Motor neuron (in vitro differentiated cells): Measurements from ENCODE around the gene LDLRAD4. TPM values are rescaled to one million over a fixed set of nuclear protein-coding genes. Genes with fewer than 3 reads are reported as not detected.

ENCODE experiments used
- ATAC-seq, 8 experiments: fragments of 200-7000 bp; cut with Tn5 transposase; replicated peaks in 6 of 8; 2 replicates each; pipeline ENCODE4 v1.8.0; 2021; ENCODE audit warnings: mild to moderate bottlenecking in 8 of 8, moderate library complexity in 8 of 8
- H3K27ac ChIP-seq, 2 donors: fragments of 250-450 bp; sonication (Bioruptor Pico); 2 replicates each; pipeline ENCODE4 v1.9.0; 2021; ENCODE audit warnings: antibody characterized with exemption in 2 of 2, mild to moderate bottlenecking in 2 of 2, moderate library complexity in 1 of 2
- H3K4me1 ChIP-seq, 2 donors: fragments of 250-450 bp; sonication (Bioruptor Pico); replicated peaks in 1 of 2; 2 replicates each; pipeline ENCODE4 v1.6.1; 2021; ENCODE audit warnings: antibody characterized with exemption in 2 of 2, mild to moderate bottlenecking in 2 of 2, moderate library complexity in 1 of 2
- H3K4me3 ChIP-seq, 5 donors: fragments of 250-450 bp; sonication (Bioruptor Pico); 2 replicates each; pipeline ENCODE4 v1.9.0; 2021; ENCODE audit warnings: antibody characterized with exemption in 5 of 5, mild to moderate bottlenecking in 5 of 5, moderate library complexity in 4 of 5
- WGBS, 10 experiments: fragments of 450-650 bp; shearing (Covaris generic); methylation state at CpG; one replicate each; pipeline ENCODE4 v1.0.0; 2022; 5-methylcytosine and 5-hydroxymethylcytosine counted together
- in situ Hi-C, 9 experiments: fragments of 400-800 bp; cut with MboI; loops; one replicate each; pipeline ENCODE4 v1.15.0; 2021; ENCODE audit warnings: low sequenced_read_pairs in 9 of 9, low pct_unique_long_range_greater_than_20kb in 2 of 9; ENCODE audit not compliant: unreplicated experiment in 9 of 9
- total RNA-seq, 8 experiments: library from RNA; unstranded; fragments of 300-600 nt; gene quantifications; 2 replicates each; pipeline versions ENCODE4 v1.2.3 to v1.2.4, GENCODE V29; 2022

Gene LDLRAD4
- total RNA-seq, result 10 to 100 TPM in 1 of 8 experiments, 1 to 10 TPM in 5, under 1 TPM in 2; 0.25 to 39.8 (median 1.8) TPM

DNA sequence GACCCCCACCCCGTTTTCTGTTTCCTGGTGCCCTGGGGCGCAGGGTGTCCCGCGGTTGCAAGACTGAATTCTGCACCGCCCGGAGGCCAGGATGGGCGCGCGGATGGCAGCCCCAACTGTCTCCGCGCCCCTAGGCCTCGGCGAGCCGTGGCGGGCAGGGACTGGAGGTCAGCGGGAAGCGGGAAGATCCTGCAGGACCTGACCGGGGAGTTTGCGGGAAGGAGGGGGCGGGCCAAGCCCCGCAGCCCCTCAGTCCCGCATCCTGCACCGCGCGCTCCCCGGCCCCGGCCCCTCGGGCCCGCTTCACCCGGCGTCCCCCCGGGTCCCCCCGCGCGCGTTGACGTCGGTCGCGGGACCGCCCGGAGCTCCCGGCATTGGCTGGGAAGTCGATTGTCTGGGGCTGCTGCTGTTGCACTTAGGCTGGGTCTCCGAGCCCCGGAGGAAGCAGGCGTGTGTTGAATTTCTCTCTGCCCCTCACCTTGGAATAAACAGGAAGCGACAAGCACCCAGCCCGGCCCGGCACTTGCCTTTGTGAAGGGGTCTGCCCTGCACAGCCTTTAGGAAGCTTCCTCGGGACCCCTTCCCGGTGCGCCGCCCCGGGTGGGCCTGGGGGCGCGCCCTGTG, at the start of gene LDLRAD4:
Gene LDLRAD4 (plus strand): TSS at position 393 of the 624 bp plus-strand sequence.
- Histone ChIP-seq H3K27ac (peak within 1 kb of the TSS in 1 of 2 donors; percentile 52), H3K4me1 (peaks cover 0 to 16% of the 10 kb centered on the region in 2 donors), H3K4me3 (peak within 1 kb of the TSS; percentile 49 to 92 (median 62))
- peak in 6 of 8 experiments; percentile 7 to 45 (median 26) for ATAC-seq
- 4% methylated on average over 7 of the region's 57 CpGs; no CpG with 5 or more reads in 9 of the 10 experiments for WGBS, 10 experiments
- in situ Hi-C loops, result loop anchor here in 4 of 9 experiments (25.0 kb wide), 3 partner anchors 294 to 419 kb away; no protein-coding TSS in a partner anchor

GRCh38 chr18:13173578-13174145, 44.9 kb upstream of the LDLRAD4 start:
- in situ Hi-C loops, result no loop called here
- H3K4me1 ChIP-seq, result no peaks in the 10 kb centered on the region
- no peak overlapping the region for H3K4me3 ChIP-seq
- WGBS, 10 experiments, result 28 to 95% (median 82%) methylated on average over 2 to 10 of the region's 14 CpGs; no CpG with 5 or more reads in 2 of the 10 experiments
- ATAC-seq, result no peak
- no peak overlapping the region for H3K27ac ChIP-seq

DNA sequence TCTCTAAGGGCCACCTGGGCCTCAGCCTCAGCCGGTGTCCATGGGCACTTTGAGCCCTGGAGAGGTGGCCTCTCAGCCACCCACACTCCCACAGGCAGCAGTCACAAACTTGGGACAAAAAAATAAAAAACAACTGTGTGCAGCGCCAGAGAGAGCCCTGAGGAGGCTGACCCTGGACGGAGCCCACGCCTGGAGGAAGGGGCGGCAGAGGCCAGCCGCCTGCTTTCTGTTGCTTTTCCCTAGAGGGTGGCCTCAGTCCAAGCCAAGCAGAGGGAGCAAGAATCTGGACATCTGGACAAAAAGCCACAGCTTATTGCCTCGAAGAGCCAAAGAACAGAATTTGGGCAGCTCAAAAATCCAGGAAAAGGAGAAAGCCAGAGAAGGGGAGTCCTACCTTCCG, 43.3 kb upstream of the LDLRAD4 start:
- Histone ChIP-seq H3K4me3 (no peak overlapping the region), H3K4me1 (no peaks in the 10 kb centered on the region), H3K27ac (no peak overlapping the region)
- in situ Hi-C loops, result no loop called here
- WGBS, 10 experiments, result 27 to 100% (median 70%) methylated on average over 1 to 7 of the region's 8 CpGs; no CpG with 5 or more reads in 4 of the 10 experiments
- ATAC-seq, result no peak

DNA sequence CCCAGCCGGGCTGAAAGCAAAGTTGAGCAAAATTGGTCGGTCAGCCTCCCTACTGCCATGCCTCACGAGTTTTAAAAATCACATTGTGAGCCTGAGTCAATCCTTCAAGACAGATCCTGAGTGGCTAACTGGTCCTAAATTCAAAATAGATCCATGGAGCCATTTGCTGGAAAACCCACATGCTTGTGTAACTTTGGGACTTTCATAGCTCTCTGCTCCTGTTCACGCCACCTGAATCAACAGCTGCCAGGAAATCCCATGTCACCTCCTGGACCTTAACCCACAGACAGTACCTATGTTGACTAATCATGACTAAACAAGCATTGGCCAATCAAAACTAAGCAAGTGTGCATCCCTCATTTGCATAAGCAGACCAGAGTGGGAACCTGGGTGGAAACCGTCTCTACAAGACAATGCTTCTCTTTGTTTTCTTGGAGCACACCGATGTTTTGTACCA, 42.8 kb upstream of the LDLRAD4 start:
- no peak overlapping the region for H3K27ac ChIP-seq
- H3K4me3 ChIP-seq, result no peak overlapping the region
- 64 to 100% (median 83%) methylated on average over 1 to 6 of the region's 6 CpGs; no CpG with 5 or more reads in 1 of the 10 experiments for WGBS, 10 experiments
- no peaks in the 10 kb centered on the region for H3K4me1 ChIP-seq
- in situ Hi-C loops, result no loop called here
- no peak for ATAC-seq

DNA sequence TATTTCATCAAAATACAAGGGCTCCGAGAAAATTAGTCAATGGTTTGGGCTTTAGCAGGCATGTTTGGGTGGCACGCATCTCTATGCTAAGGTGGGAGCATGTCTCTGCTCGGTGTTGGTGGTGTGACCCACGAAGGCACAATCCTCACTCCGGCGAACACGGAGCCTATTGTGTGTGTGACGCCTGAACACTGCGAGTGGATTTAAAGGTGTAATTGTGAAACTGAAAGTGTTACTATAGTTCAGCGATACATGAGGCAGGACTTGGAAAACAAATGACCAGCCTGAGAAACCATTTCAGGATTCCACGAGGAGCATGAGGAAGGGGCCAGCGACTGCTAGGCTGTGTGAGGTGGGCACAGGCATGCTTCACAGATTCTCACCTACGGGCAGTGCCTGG, 41.7 kb upstream of the LDLRAD4 start:
- H3K27ac ChIP-seq, result no peak overlapping the region
- H3K4me1 ChIP-seq, result no peaks in the 10 kb centered on the region
- H3K4me3 ChIP-seq, result no peak overlapping the region
- in situ Hi-C loops, result no loop called here
- 64 to 100% (median 88%) methylated on average over 1 to 13 of the region's 13 CpGs; no CpG with 5 or more reads in 1 of the 10 experiments for WGBS, 10 experiments
- no peak for ATAC-seq

- 38 to 89% (median 77%) methylated on average over 1 to 7 of the region's 7 CpGs; no CpG with 5 or more reads in 4 of the 10 experiments for WGBS, 10 experiments
- in situ Hi-C loops, result no loop called here
These were observed 40.4 kb upstream of the LDLRAD4 start for GRCh38 chr18:13178197-13178596.

GRCh38 chr18:13178976-13179375, 39.6 kb upstream of the LDLRAD4 start:
- no peak for ATAC-seq
- H3K27ac ChIP-seq, result no peak overlapping the region
- in situ Hi-C loops, result no loop called here
- 40 to 100% (median 85%) methylated on average over 1 to 4 of the region's 4 CpGs; no CpG with 5 or more reads in 1 of the 10 experiments for WGBS, 10 experiments
- no peaks in the 10 kb centered on the region for H3K4me1 ChIP-seq
- H3K4me3 ChIP-seq, result no peak overlapping the region

More at GRCh38 chr18:13178197-13178596, 40.4 kb upstream of the LDLRAD4 start:
- no peak for ATAC-seq
- H3K4me1 ChIP-seq, result no peaks in the 10 kb centered on the region
- H3K27ac ChIP-seq, result no peak overlapping the region
- no peak overlapping the region for H3K4me3 ChIP-seq

DNA sequence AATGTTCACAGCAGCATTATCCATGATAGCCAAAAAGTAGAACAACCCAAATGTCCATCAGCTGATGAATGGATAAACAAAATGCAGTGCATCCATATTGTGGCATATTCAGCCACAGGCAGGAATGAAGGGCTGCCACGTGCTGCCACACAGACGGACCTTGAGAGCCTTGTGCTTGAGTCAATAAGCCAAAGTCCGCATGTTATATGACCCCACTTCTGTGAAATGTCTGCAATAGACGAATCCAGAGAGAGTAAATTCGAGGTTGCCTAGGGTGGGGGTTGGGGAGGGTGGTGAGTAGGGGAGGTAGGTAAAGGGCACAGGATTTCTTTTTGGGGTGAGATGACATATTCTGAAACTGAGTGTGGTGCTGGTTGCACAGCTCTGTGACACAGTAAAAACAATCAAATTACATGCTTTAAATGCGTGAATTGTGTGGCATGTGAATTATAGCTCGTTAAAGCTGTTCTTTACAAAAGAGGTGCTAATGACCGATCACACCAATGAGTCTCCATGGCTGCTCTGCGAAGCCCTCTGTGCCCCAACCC, 38.9 kb upstream of the LDLRAD4 start:
- no peak for ATAC-seq
- WGBS, 10 experiments, result 17 to 94% (median 70%) methylated on average over 2 to 6 of the region's 9 CpGs; no CpG with 5 or more reads in 4 of the 10 experiments
- in situ Hi-C loops, result no loop called here
- no peak overlapping the region for H3K4me3 ChIP-seq
- H3K27ac ChIP-seq, result no peak overlapping the region
- H3K4me1 ChIP-seq, result no peaks in the 10 kb centered on the region

GRCh38 chr18:13180614-13181375, 37.8 kb upstream of the LDLRAD4 start:
- Histone ChIP-seq H3K27ac (no peak overlapping the region), H3K4me3 (no peak overlapping the region), H3K4me1 (no peaks in the 10 kb centered on the region)
- no peak for ATAC-seq
- in situ Hi-C loops, result no loop called here
- WGBS, 10 experiments, result 0 to 96% (median 68%) methylated on average over 1 to 4 of the region's 6 CpGs

GRCh38 chr18:13181765-13182164, 36.8 kb upstream of the LDLRAD4 start:
- Histone ChIP-seq H3K27ac (no peak overlapping the region), H3K4me1 (no peaks in the 10 kb centered on the region), H3K4me3 (no peak overlapping the region)
- ATAC-seq, result no peak
- 53 to 91% (median 82%) methylated on average over 4 to 14 of the region's 14 CpGs; no CpG with 5 or more reads in 2 of the 10 experiments for WGBS, 10 experiments
- in situ Hi-C loops, result no loop called here

DNA sequence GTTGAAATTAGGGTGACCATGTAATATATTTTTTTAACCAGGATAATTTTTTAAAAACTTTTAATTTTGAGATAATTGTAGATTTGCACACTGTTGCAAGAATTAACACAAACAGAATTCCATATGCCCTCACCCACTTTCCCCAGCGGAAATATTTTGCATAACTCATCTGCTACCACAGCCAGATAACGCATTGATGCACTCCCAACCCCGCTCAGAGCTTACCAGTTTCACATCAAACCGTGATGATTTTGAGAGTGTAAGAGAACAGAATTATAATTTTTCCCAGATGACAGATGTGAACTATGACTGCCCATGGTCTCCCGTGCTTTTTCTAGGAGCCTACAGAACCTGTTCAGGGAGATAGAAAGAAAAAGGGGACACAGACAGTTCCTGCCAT, 35.2 kb upstream of the LDLRAD4 start:
- 7 to 100% (median 83%) methylated on average over 1 to 5 of the region's 5 CpGs for WGBS, 10 experiments
- H3K4me3 ChIP-seq, result no peak overlapping the region
- ATAC-seq, result no peak
- in situ Hi-C loops, result no loop called here
- H3K27ac ChIP-seq, result no peak overlapping the region
- no peaks in the 10 kb centered on the region for H3K4me1 ChIP-seq

GRCh38 chr18:13183790-13184189, 34.8 kb upstream of the LDLRAD4 start:
- in situ Hi-C loops, result no loop called here
- no peak for ATAC-seq

GRCh38 chr18:13184396-13184795, 34.2 kb upstream of the LDLRAD4 start:
- H3K4me3 ChIP-seq, result no peak overlapping the region
- no peak overlapping the region for H3K27ac ChIP-seq
- ATAC-seq, result no peak
- no peaks in the 10 kb centered on the region for H3K4me1 ChIP-seq
- in situ Hi-C loops, result no loop called here
- whole genome bisulfite sequencing, 10 experiments, result 20 to 87% (median 85%) methylated on average over 1 to 3 of the region's 9 CpGs; no CpG with 5 or more reads in 7 of the 10 experiments

More at GRCh38 chr18:13183790-13184189, 34.8 kb upstream of the LDLRAD4 start:
- Histone ChIP-seq H3K27ac (no peak overlapping the region), H3K4me3 (no peak overlapping the region), H3K4me1 (no peaks in the 10 kb centered on the region)
- WGBS, 10 experiments, result 60 to 94% (median 89%) methylated on average over 1 to 6 of the region's 8 CpGs; no CpG with 5 or more reads in 5 of the 10 experiments
